ENCODE results near the gene TAF11L2. TPM values are rescaled to one million over a fixed set of nuclear protein-coding genes. Genes with fewer than 3 reads are reported as not detected.

Gene TAF11L2
- total and polyA plus RNA-seq, 2 of the 4 experiments (the other 2 are of a cell fraction): not detected

GRCh38 chr5:17452936-17453335 is 45.1 kb upstream of the TAF11L2 start:
- Histone ChIP-seq H3K36me3 (ENCODE audit: control insufficient read depth, insufficient read depth, low read length) (no peaks in the 10 kb centered on the region), H4K91ac (ENCODE audit: insufficient read depth, low read depth, low read length) (no peak overlapping the region), H4K8ac (ENCODE audit: low read depth in 2 of 2, low read length in 2 of 2) (no peak overlapping the region), H3K18ac (ENCODE audit: low read depth, low read length) (no peak overlapping the region), H3K9ac (ENCODE audit: low read depth, low read length) (no peak overlapping the region), H4K20me1 (ENCODE audit: insufficient read depth, low read length) (no peaks in the 10 kb centered on the region), H2BK5ac (ENCODE audit: low read depth, low read length, poor library complexity, severe bottlenecking) (no peak overlapping the region), H3K79me1 (ENCODE audit: low read depth in 1 of 2, low read length in 2 of 2) (no peaks in the 10 kb centered on the region), H3K4me1 (ENCODE audit: control insufficient read depth, insufficient read depth, low read length) (no peaks in the 10 kb centered on the region), H3K9me1 (ENCODE audit: insufficient read depth, low read length) (no peaks in the 10 kb centered on the region), H3K4me3 (ENCODE audit: insufficient read depth, low read depth, low read length) (no peak overlapping the region), H3K9me3 (ENCODE audit: control insufficient read depth, insufficient read depth, low read length) (no peaks in the 10 kb centered on the region; the same call in 1 of the 2 replicates), H2AFZ (replicated peaks; ENCODE audit: low read length, poor library complexity) (no peak overlapping the region), H3K4ac (ENCODE audit: low read depth, low read length) (no peak overlapping the region), H3K14ac (replicated peaks; ENCODE audit: low read depth, low read length) (no peak overlapping the region), H2AK5ac (ENCODE audit: low read depth, low read length) (no peak overlapping the region), H3K27ac (ENCODE audit: insufficient read depth, low read length) (no peak overlapping the region), H2BK15ac (ENCODE audit: low read depth, low read length) (no peak overlapping the region), H2AK9ac (replicated peaks; ENCODE audit: low read depth, low read length, poor library complexity) (no peak overlapping the region), H2BK20ac (ENCODE audit: low read depth, low read length) (no peak overlapping the region), H2BK120ac (ENCODE audit: low read depth, low read length) (no peak overlapping the region), H3K23ac (ENCODE audit: low read depth, low read length) (no peak overlapping the region), H3K27me3 (ENCODE audit: control insufficient read depth, insufficient read depth, low read length) (no peaks in the 10 kb centered on the region; the same call in 1 of the 2 replicates), H3K4me2 (ENCODE audit: low read depth, low read length) (no peak overlapping the region), H3K56ac (ENCODE audit: extremely low read depth, insufficient read depth, low read length) (no peak overlapping the region), H4K5ac (ENCODE audit: low read depth, low read length) (no peak overlapping the region)
- ChIA-PET CTCF (no interaction called here), POLR2A (ENCODE audit: unreplicated experiment) (no interaction called here)
- ATAC-seq (ENCODE audit: low read depth): no peak
- dilution Hi-C loops (cut with HindIII; ENCODE audit: low sequenced_read_pairs, unreplicated experiment) (no loop called here), in situ Hi-C loops (cut with MboI; ENCODE audit: low sequenced_read_pairs) (no loop called here), intact Hi-C loops (cut with micrococcal nuclease) (no loop called here)
- no TSS peak for BruUV-seq (replicated peaks)
- no CpG with 5 or more reads among the region's 4 CpGs for WGBS, 2 experiments (ENCODE audit: extremely low coverage in 2 of 2, insufficient read length in 1 of 2)
- TF ChIP-seq RCOR1 (IDR thresholded peaks at IDR 0.05; ENCODE audit: insufficient replicate concordance, low read length) (no peak), ELK1 (IDR thresholded peaks at IDR 0.05; ENCODE audit: borderline replicate concordance, low read depth, low read length) (no peak), USF2 (IDR thresholded peaks at IDR 0.05; ENCODE audit: low read depth, low read length) (no peak), CHD1 (IDR thresholded peaks at IDR 0.05; ENCODE audit: low read depth, low read length) (no peak), SMC3 (IDR thresholded peaks at IDR 0.05; ENCODE audit: low read depth, low read length) (no peak)
- DNase-seq: no peak

Measured in IMR-90 (cell line).